Measurements from ENCODE around the gene COX7A1.
A peak's percentile ranks its signal among the peaks of the same experiment; 100 is the strongest.
"Not testable (repeated sequence)": the region's sequence is repeated elsewhere in the genome, so short reads cannot be mapped to it uniquely, and the experiment has no call there.

COX7A1 gene

GRCh38 chr19:36139473-36140303 is 12.6 kb downstream of the COX7A1 start, which contains the start of gene CAPNS1:
Gene CAPNS1, plus strand, starts transcription at chr19:36140066. Its CDS starts 946 bp downstream, at chr19:36141012.
- Histone ChIP-seq H3K4me1 (ENCODE audit: control insufficient read depth, insufficient read depth, low read length) (peaks cover 6% of the 10 kb centered on the region), H3K27ac (ENCODE audit: low read depth, low read length) (peak within 1 kb of the TSS; percentile 95), H3K27me3 (ENCODE audit: control insufficient read depth, insufficient read depth, low read length) (no peaks in the 10 kb centered on the region)

GRCh38 chr19:36139120-36139472 is 13.2 kb downstream of the COX7A1 start:
- H3K4me3 ChIP-seq (ENCODE audit: low read length), result peak overlapping the region; percentile 98
- H3K36me3 ChIP-seq (ENCODE audit: control insufficient read depth, insufficient read depth, low read length), result peaks cover 10% of the 10 kb centered on the region
- peaks cover 6% of the 10 kb centered on the region for H3K4me1 ChIP-seq (ENCODE audit: control insufficient read depth, insufficient read depth, low read length)
- H3K27me3 ChIP-seq (ENCODE audit: control insufficient read depth, insufficient read depth, low read length), result no peaks in the 10 kb centered on the region
- H3K27ac ChIP-seq (ENCODE audit: low read depth, low read length), result peak overlapping the region; percentile 95
- peak overlapping the region; percentile 82 for H3K9ac ChIP-seq (ENCODE audit: low read length)

More at GRCh38 chr19:36139473-36140303, 12.6 kb downstream of the COX7A1 start, which contains the start of gene CAPNS1:
- Histone ChIP-seq H3K4me3 (ENCODE audit: low read length) (peak within 1 kb of the TSS; percentile 98), H3K36me3 (ENCODE audit: control insufficient read depth, insufficient read depth, low read length) (peaks cover 15% of the 10 kb centered on the region), H3K9ac (ENCODE audit: low read length) (peak within 1 kb of the TSS; percentile 92)

GRCh38 chr19:36136964-36137686 is 15.1 kb downstream of the COX7A1 start:
- Histone ChIP-seq H3K36me3 (ENCODE audit: control insufficient read depth, insufficient read depth, low read length) (no peaks in the 10 kb centered on the region), H3K27ac (ENCODE audit: low read depth, low read length) (peak overlapping the region; percentile 29), H3K9ac (ENCODE audit: low read length) (no peak overlapping the region), H3K4me1 (ENCODE audit: control insufficient read depth, insufficient read depth, low read length) (peaks cover 6% of the 10 kb centered on the region), H3K4me3 (ENCODE audit: low read length) (peak overlapping the region; percentile 0), H3K27me3 (ENCODE audit: control insufficient read depth, insufficient read depth, low read length) (no peaks in the 10 kb centered on the region)

- H3K27ac ChIP-seq (ENCODE audit: low read depth, low read length); H3K36me3 ChIP-seq (ENCODE audit: control insufficient read depth, insufficient read depth, low read length); H3K27me3 ChIP-seq (ENCODE audit: control insufficient read depth, insufficient read depth, low read length); H3K4me3 ChIP-seq (ENCODE audit: low read length); H3K4me1 ChIP-seq (ENCODE audit: control insufficient read depth, insufficient read depth, low read length); H3K9ac ChIP-seq (ENCODE audit: low read length): not testable (repeated sequence)
Measured at GRCh38 chr19:36134867-36135266, 17.4 kb downstream of the COX7A1 start.

GRCh38 chr19:36131221-36131620 is 21.0 kb downstream of the COX7A1 start:
- H3K27ac ChIP-seq (ENCODE audit: low read depth, low read length); H3K4me1 ChIP-seq (ENCODE audit: control insufficient read depth, insufficient read depth, low read length): not testable (repeated sequence)

GRCh38 chr19:36128392-36128736 is 23.9 kb downstream of the COX7A1 start:
- Histone ChIP-seq H3K4me3 (ENCODE audit: low read length) (peak overlapping the region; percentile 61), H3K36me3 (ENCODE audit: control insufficient read depth, insufficient read depth, low read length) (peaks cover 3% of the 10 kb centered on the region), H3K4me1 (ENCODE audit: control insufficient read depth, insufficient read depth, low read length) (no peaks in the 10 kb centered on the region), H3K9ac (ENCODE audit: low read length) (peak overlapping the region; percentile 43), H3K27ac (ENCODE audit: low read depth, low read length) (peak overlapping the region; percentile 80), H3K27me3 (ENCODE audit: control insufficient read depth, insufficient read depth, low read length) (no peaks in the 10 kb centered on the region)

More at GRCh38 chr19:36131221-36131620, 21.0 kb downstream of the COX7A1 start:
- H3K36me3 ChIP-seq (ENCODE audit: control insufficient read depth, insufficient read depth, low read length); H3K27me3 ChIP-seq (ENCODE audit: control insufficient read depth, insufficient read depth, low read length); H3K4me3 ChIP-seq (ENCODE audit: low read length); H3K9ac ChIP-seq (ENCODE audit: low read length): not testable (repeated sequence)

GRCh38 chr19:36125557-36125956 is 26.7 kb downstream of the COX7A1 start:
- H3K27ac ChIP-seq (ENCODE audit: low read depth, low read length), result no peak overlapping the region
- H3K4me1 ChIP-seq (ENCODE audit: control insufficient read depth, insufficient read depth, low read length), result no peaks in the 10 kb centered on the region
- H3K27me3 ChIP-seq (ENCODE audit: control insufficient read depth, insufficient read depth, low read length), result no peaks in the 10 kb centered on the region
- peaks cover 10% of the 10 kb centered on the region for H3K36me3 ChIP-seq (ENCODE audit: control insufficient read depth, insufficient read depth, low read length)
- H3K4me3 ChIP-seq (ENCODE audit: low read length), result no peak overlapping the region
- H3K9ac ChIP-seq (ENCODE audit: low read length), result no peak overlapping the region

- H3K4me3 ChIP-seq (ENCODE audit: low read length), result no peak overlapping the region
- H3K36me3 ChIP-seq (ENCODE audit: control insufficient read depth, insufficient read depth, low read length), result peaks cover 13% of the 10 kb centered on the region
- no peak overlapping the region for H3K9ac ChIP-seq (ENCODE audit: low read length)
- H3K27ac ChIP-seq (ENCODE audit: low read depth, low read length), result no peak overlapping the region
- H3K4me1 ChIP-seq (ENCODE audit: control insufficient read depth, insufficient read depth, low read length), result no peaks in the 10 kb centered on the region
- H3K27me3 ChIP-seq (ENCODE audit: control insufficient read depth, insufficient read depth, low read length), result no peaks in the 10 kb centered on the region
Measured at GRCh38 chr19:36121486-36122124, 30.6 kb downstream of the COX7A1 start.

GRCh38 chr19:36120984-36121358 is 31.3 kb downstream of the COX7A1 start:
- Histone ChIP-seq H3K4me1 (ENCODE audit: control insufficient read depth, insufficient read depth, low read length) (peaks cover 6% of the 10 kb centered on the region), H3K4me3 (ENCODE audit: low read length) (no peak overlapping the region), H3K9ac (ENCODE audit: low read length) (no peak overlapping the region), H3K27ac (ENCODE audit: low read depth, low read length) (no peak overlapping the region), H3K27me3 (ENCODE audit: control insufficient read depth, insufficient read depth, low read length) (no peaks in the 10 kb centered on the region), H3K36me3 (ENCODE audit: control insufficient read depth, insufficient read depth, low read length) (peaks cover 13% of the 10 kb centered on the region)

GRCh38 chr19:36120092-36120983 is 31.9 kb downstream of the COX7A1 start:
- H3K4me3 ChIP-seq (ENCODE audit: low read length), result no peak overlapping the region
- H3K4me1 ChIP-seq (ENCODE audit: control insufficient read depth, insufficient read depth, low read length), result peaks cover 8% of the 10 kb centered on the region
- H3K36me3 ChIP-seq (ENCODE audit: control insufficient read depth, insufficient read depth, low read length), result peaks cover 10% of the 10 kb centered on the region
- no peak overlapping the region for H3K27ac ChIP-seq (ENCODE audit: low read depth, low read length)
- no peaks in the 10 kb centered on the region for H3K27me3 ChIP-seq (ENCODE audit: control insufficient read depth, insufficient read depth, low read length)
- H3K9ac ChIP-seq (ENCODE audit: low read length), result no peak overlapping the region

GRCh38 chr19:36116344-36116637 is 36.0 kb downstream of the COX7A1 start:
- Histone ChIP-seq H3K36me3 (ENCODE audit: control insufficient read depth, insufficient read depth, low read length) (peaks cover 10% of the 10 kb centered on the region), H3K4me3 (ENCODE audit: low read length) (peak overlapping the region; percentile 86), H3K4me1 (ENCODE audit: control insufficient read depth, insufficient read depth, low read length) (peaks cover 10% of the 10 kb centered on the region), H3K27ac (ENCODE audit: low read depth, low read length) (peak overlapping the region; percentile 88), H3K9ac (ENCODE audit: low read length) (peak overlapping the region; percentile 7), H3K27me3 (ENCODE audit: control insufficient read depth, insufficient read depth, low read length) (no peaks in the 10 kb centered on the region)

All from rectal smooth muscle tissue (tissue), 1 donor.